ENCODE measurements around the gene SGIP1. TPM values are rescaled to one million over a fixed set of nuclear protein-coding genes. Genes with fewer than 3 reads are reported as not detected.

Gene SGIP1
- total and polyA plus RNA-seq, 2 experiments from 2014 or later: 2.4 to 6.1 TPM

GRCh38 chr1:66552829-66553228, 18.9 kb downstream of the SGIP1 start:
- Mint-ChIP-seq H3K27ac (peak overlapping the region; percentile 64), H3K27me3 (ENCODE audit: insufficient read depth, low read depth, poor library complexity) (peaks cover 2% of the 10 kb centered on the region), H3K4me3 (no peak overlapping the region), H3K36me3 (ENCODE audit: low read depth) (peaks cover 3% of the 10 kb centered on the region; the same call in 2 of the 3 replicates), H3K4me1 (peaks cover 32% of the 10 kb centered on the region), H3K9me3 (no peaks in the 10 kb centered on the region)
- Histone ChIP-seq H3K4me2 (0 out of 2 replicates have a peak overlapping the region, but pooled peaks have one; percentile 9), H2AFZ (no peak overlapping the region), H4K20me1 (replicated peaks; ENCODE audit: insufficient read depth) (no peaks in the 10 kb centered on the region), H3K9me2 (ENCODE audit: insufficient read depth) (no peaks in the 10 kb centered on the region; the same call in 1 of the 2 replicates), H3K27me3 (ENCODE audit: insufficient read depth) (no peaks in the 10 kb centered on the region), H3K27ac (ENCODE audit: low read depth) (peak overlapping the region; percentile 32; the same call in 1 of the 2 replicates), H3K4me3 (no peak overlapping the region), H3K4me1 (ENCODE audit: insufficient read depth) (peaks cover 20% of the 10 kb centered on the region), H3K36me3 (ENCODE audit: insufficient read depth) (no peaks in the 10 kb centered on the region), H3F3A (replicated peaks; ENCODE audit: low read depth) (no peaks in the 10 kb centered on the region), H3K79me2 (replicated peaks; ENCODE audit: insufficient read depth) (no peaks in the 10 kb centered on the region)
- ATAC-seq: peak; percentile 68
- TF ChIP-seq REST (IDR thresholded peaks at IDR 0.05; ENCODE audit: unreplicated experiment) (no peak), ZNF462 (CRISPR knock-in tag; IDR thresholded peaks at IDR 0.05) (0 out of 2 replicates have a peak, but pooled peaks have one; percentile 42)
- peak; percentile 35 for DNase-seq (ENCODE audit: low spot score)

Data from GM23338 (cell line).